RWPE2 (cell line): ENCODE measurements around the gene ZDHHC11.

Experiments
- ATAC-seq: fragments of 200-7000 bp; cut with Tn5 transposase; 3 replicates; pipeline ENCODE4 v1.9.1; 2021; ENCODE audit warnings: low read depth
- DNase-seq: peaks from one replicate; pipeline ENCODE4 v3.0.0-alpha.2; 2020; ENCODE audit warnings: low spot score
- H3K27ac ChIP-seq: fragments of 450-650 bp; 2 replicates; pipeline ENCODE4 v1.5.1; 2017; ENCODE audit warnings: mild to moderate bottlenecking; ENCODE audit not compliant: poor library complexity, severe bottlenecking
- H3K27me3 ChIP-seq: fragments of 250-450 bp; sonication (Bioruptor Pico); 2 replicates; pipeline ENCODE4 v1.5.1; 2021; ENCODE audit warnings: mild to moderate bottlenecking, moderate library complexity; ENCODE audit not compliant: insufficient read depth, poor library complexity, severe bottlenecking
- H3K36me3 ChIP-seq: fragments of 250-450 bp; sonication (Bioruptor Pico); 2 replicates; pipeline ENCODE4 v1.5.1; 2020; ENCODE audit warnings: low read depth, mild to moderate bottlenecking, moderate library complexity
- H3K4me1 ChIP-seq: fragments of 250-450 bp; sonication (Bioruptor Pico); 2 replicates; pipeline ENCODE4 v1.5.1; 2021; ENCODE audit warnings: mild to moderate bottlenecking, moderate library complexity; ENCODE audit not compliant: insufficient read depth, poor library complexity, severe bottlenecking
- H3K4me3 ChIP-seq: fragments of 250-450 bp; sonication (Bioruptor Pico); 2 replicates; pipeline ENCODE4 v1.5.1; 2021; ENCODE audit warnings: mild to moderate bottlenecking, moderate library complexity; ENCODE audit not compliant: severe bottlenecking
- H3K9me3 ChIP-seq: fragments of 250-450 bp; sonication (Bioruptor Pico); 2 replicates; pipeline ENCODE4 v1.5.1; 2021; ENCODE audit warnings: mild to moderate bottlenecking, moderate library complexity; ENCODE audit not compliant: severe bottlenecking
- TF ChIP-seq, protein P1 (sequence below): fragments of 450-650 bp; IDR thresholded peaks from one replicate; pipeline ENCODE4 v1.5.1; 2017; ENCODE audit warnings: mild to moderate bottlenecking, moderate library complexity; ENCODE audit not compliant: poor library complexity, severe bottlenecking

Gene ZDHHC11

DNA sequence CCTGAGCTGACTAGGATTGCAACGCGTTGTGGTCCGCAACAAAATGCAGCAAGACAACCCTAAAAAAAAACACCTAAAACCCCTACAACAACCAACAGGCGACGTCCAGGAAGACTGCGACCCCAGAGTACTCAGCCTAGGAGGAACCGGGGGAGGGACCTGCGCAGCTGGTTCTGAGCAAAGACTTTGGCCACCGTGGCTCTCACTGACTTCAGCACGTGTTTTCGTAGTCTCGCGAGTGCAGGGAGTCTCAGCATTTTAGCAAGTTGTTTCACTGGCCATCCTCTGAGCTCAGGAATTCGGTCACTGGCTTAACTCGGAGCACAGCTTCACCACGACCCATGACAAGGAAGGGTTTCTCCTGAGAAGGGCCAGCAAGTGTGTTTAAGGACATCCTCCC is 8.6 kb upstream of the ZDHHC11 start:
- Histone ChIP-seq H3K9me3 (no peaks in the 10 kb centered on the region), H3K36me3 (peaks cover 13% of the 10 kb centered on the region), H3K4me3 (no peak overlapping the region), H3K27me3 (no peaks in the 10 kb centered on the region), H3K27ac (no peak overlapping the region), H3K4me1 (peaks cover 8% of the 10 kb centered on the region)
- TF ChIP-seq, protein P1, sequence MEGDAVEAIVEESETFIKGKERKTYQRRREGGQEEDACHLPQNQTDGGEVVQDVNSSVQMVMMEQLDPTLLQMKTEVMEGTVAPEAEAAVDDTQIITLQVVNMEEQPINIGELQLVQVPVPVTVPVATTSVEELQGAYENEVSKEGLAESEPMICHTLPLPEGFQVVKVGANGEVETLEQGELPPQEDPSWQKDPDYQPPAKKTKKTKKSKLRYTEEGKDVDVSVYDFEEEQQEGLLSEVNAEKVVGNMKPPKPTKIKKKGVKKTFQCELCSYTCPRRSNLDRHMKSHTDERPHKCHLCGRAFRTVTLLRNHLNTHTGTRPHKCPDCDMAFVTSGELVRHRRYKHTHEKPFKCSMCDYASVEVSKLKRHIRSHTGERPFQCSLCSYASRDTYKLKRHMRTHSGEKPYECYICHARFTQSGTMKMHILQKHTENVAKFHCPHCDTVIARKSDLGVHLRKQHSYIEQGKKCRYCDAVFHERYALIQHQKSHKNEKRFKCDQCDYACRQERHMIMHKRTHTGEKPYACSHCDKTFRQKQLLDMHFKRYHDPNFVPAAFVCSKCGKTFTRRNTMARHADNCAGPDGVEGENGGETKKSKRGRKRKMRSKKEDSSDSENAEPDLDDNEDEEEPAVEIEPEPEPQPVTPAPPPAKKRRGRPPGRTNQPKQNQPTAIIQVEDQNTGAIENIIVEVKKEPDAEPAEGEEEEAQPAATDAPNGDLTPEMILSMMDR, result no peak
- ATAC-seq (no peak), DNase-seq (no peak)

DNA sequence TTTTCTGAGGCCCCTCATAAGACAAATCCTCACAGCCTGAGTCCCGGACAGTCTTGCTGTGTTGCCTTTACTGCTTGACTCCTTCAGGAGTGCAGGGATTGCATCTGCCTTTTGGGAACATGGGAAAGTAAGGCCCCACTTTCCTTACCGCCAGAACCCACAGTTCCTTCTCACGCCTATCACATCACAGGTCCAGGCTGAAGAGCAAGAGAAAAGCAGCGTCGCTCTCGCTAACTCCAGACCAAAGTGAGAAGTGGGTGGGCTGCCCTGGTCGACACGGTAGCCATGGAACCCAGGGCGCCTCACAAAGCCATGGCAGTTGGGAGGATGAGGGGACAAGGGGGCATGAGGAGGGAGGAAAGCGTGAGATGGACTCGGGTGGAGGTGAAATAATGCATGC is 7.9 kb upstream of the ZDHHC11 start:
- H3K9me3 ChIP-seq, result no peaks in the 10 kb centered on the region
- no peak overlapping the region for H3K4me3 ChIP-seq
- ATAC-seq, result no peak

DNA sequence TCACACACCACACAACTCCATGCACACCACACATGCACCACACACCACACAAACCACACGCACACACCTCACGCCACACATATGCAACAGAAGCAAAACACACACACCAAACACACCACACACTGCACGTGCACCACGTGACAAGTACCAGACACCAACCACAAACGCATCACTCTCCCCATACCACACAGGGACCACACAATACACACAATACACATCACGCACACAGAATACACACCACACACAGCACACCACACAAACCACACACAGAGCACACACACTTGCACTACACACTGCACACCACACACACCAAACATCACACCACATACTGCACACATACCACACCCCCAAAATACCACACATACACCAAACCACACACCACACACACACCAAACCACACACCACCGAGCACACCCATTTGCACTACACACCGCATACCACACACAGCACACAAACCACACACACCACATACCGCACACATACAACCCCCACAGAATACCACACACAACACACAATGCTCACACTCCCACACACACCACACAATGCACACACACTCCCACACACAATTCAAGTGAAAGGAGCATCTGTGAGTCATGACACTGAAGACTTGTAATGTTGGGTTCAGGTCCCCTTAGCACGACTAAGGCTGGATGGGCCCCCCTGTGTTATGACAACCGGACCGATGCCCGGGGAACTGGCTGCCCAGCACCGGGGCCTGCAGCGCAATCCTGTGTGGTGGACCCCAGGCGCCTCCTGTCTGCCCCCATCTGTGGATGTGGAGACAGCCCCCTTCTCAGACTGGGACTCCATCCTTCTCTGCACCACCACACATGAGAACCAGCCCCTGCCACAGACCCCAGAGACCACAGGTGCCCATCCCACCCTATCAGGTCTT is 6.0 kb upstream of the ZDHHC11 start:
- ATAC-seq (no peak), DNase-seq (peak; percentile 62)
- H3K27ac ChIP-seq, result no peak overlapping the region
- H3K27me3 ChIP-seq, result peaks cover 6% of the 10 kb centered on the region
- H3K4me1 ChIP-seq, result peaks cover 8% of the 10 kb centered on the region
- H3K36me3 ChIP-seq, result no peaks in the 10 kb centered on the region
- no peak overlapping the region for H3K4me3 ChIP-seq
- H3K9me3 ChIP-seq, result no peaks in the 10 kb centered on the region
- TF ChIP-seq, protein P1, result no peak

More for the DNA sequence above, 7.9 kb upstream of the ZDHHC11 start:
- TF ChIP-seq, protein P1, result no peak
- peaks cover 6% of the 10 kb centered on the region; the same call in 1 of the 2 replicates for H3K36me3 ChIP-seq
- no peak for DNase-seq
- H3K27me3 ChIP-seq, result no peaks in the 10 kb centered on the region
- no peak overlapping the region for H3K27ac ChIP-seq
- peaks cover 8% of the 10 kb centered on the region for H3K4me1 ChIP-seq

DNA sequence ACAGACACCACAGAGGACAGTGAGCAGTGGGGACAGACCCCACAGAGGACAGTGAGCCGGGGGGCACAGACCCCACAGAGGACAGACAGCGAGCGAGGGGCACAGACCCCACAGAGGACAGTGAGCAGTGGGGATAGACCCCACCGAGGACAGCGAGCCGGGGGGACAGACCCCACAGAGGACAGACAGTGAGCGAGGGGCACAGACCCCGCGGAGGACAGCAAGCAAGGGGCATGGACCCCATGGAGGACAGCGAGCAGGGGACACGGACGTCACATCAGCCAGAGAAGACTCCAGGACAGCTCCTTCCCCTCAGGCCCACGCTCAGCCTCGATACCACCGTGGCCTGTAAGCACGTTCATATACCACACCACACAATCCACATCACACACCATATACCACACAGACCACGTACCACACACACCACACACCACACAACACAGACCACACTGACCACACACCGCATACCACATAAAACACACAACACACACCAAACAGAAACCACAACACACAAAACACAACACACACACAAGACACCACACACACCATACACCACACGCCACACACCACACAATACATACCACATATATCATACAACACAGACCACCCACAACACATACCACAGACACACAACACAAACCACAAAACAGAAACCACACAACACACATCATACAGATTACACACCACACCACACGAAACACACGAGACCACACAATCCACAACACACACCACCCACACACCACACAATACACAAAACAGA is 5.2 kb upstream of the ZDHHC11 start:
- Histone ChIP-seq H3K27me3 (peaks cover 14% of the 10 kb centered on the region), H3K27ac (no peak overlapping the region), H3K4me1 (no peaks in the 10 kb centered on the region), H3K4me3 (no peak overlapping the region), H3K36me3 (no peaks in the 10 kb centered on the region), H3K9me3 (no peaks in the 10 kb centered on the region)
- peak; percentile 15; the same call in 1 of the 3 replicates for ATAC-seq
- TF ChIP-seq, protein P1, result no peak
- peak; percentile 70 for DNase-seq
